ENCODE results near the gene POLD3. TPM values are rescaled to one million over a fixed set of nuclear protein-coding genes. Genes with fewer than 3 reads are reported as not detected.
A peak's percentile ranks its signal among the peaks of the same experiment; 100 is the strongest.
"Not testable (repeated sequence)": the region's sequence is repeated elsewhere in the genome, so short reads cannot be mapped to it uniquely, and the experiment has no call there.

Gene POLD3
- polyA plus RNA-seq, 2 donors = 6.0 to 7.2 TPM

GRCh38 chr11:74642912-74643311, 50.5 kb downstream of the POLD3 start:
- Histone ChIP-seq H3K27me3 (ENCODE audit: control insufficient read depth in 1 of 2, insufficient read depth in 2 of 2, low read length in 2 of 2) (no peaks in the 10 kb centered on the region), H3K9me3 (ENCODE audit: control insufficient read depth in 2 of 2, insufficient read depth in 1 of 2, low read depth in 1 of 2, low read length in 1 of 2) (no peaks in the 10 kb centered on the region), H3K4me3 (ENCODE audit: low read depth in 1 of 2, low read length in 2 of 2) (no peak overlapping the region), H3K36me3 (ENCODE audit: control insufficient read depth in 2 of 2, insufficient read depth in 2 of 2, low read length in 1 of 2) (peaks cover 0 to 7% of the 10 kb centered on the region in 2 donors), H3K27ac (ENCODE audit: low read depth in 2 of 2, low read length in 1 of 2) (no peak overlapping the region), H3K4me1 (ENCODE audit: control insufficient read depth in 2 of 2, insufficient read depth in 2 of 2, low read length in 1 of 2) (no peaks in the 10 kb centered on the region)
- WGBS, 2 donors = 95 to 96% methylated on average over 5 of the region's 5 CpGs

GRCh38 chr11:74644081-74644480, 51.7 kb downstream of the POLD3 start:
- H3K9me3 ChIP-seq (ENCODE audit: control insufficient read depth in 2 of 2, insufficient read depth in 1 of 2, low read depth in 1 of 2, low read length in 1 of 2) = no peaks in the 10 kb centered on the region
- no peaks in the 10 kb centered on the region for H3K27me3 ChIP-seq (ENCODE audit: control insufficient read depth in 1 of 2, insufficient read depth in 2 of 2, low read length in 2 of 2)
- H3K36me3 ChIP-seq (ENCODE audit: control insufficient read depth in 2 of 2, insufficient read depth in 2 of 2, low read length in 1 of 2) = peaks cover 0 to 5% of the 10 kb centered on the region in 2 donors
- H3K27ac ChIP-seq (ENCODE audit: low read depth in 2 of 2, low read length in 1 of 2) = peak overlapping the region; percentile 31 to 64
- H3K4me3 ChIP-seq (ENCODE audit: low read depth in 1 of 2, low read length in 2 of 2) = no peak overlapping the region
- 78 to 82% methylated on average over 4 of the region's 4 CpGs for WGBS, 2 donors
- no peaks in the 10 kb centered on the region for H3K4me1 ChIP-seq (ENCODE audit: control insufficient read depth in 2 of 2, insufficient read depth in 2 of 2, low read length in 1 of 2)

- WGBS, 2 donors = 83 to 92% methylated on average over 4 of the region's 4 CpGs
- Histone ChIP-seq H3K27me3 (ENCODE audit: control insufficient read depth in 1 of 2, insufficient read depth in 2 of 2, low read length in 2 of 2) (no peaks in the 10 kb centered on the region), H3K4me3 (ENCODE audit: low read depth in 1 of 2, low read length in 2 of 2) (no peak overlapping the region), H3K27ac (ENCODE audit: low read depth in 2 of 2, low read length in 1 of 2) (no peak overlapping the region), H3K36me3 (ENCODE audit: control insufficient read depth in 2 of 2, insufficient read depth in 2 of 2, low read length in 1 of 2) (peaks cover 0 to 5% of the 10 kb centered on the region in 2 donors), H3K4me1 (ENCODE audit: control insufficient read depth in 2 of 2, insufficient read depth in 2 of 2, low read length in 1 of 2) (peaks cover 0 to 2% of the 10 kb centered on the region in 2 donors), H3K9me3 (ENCODE audit: control insufficient read depth in 2 of 2, insufficient read depth in 1 of 2, low read depth in 1 of 2, low read length in 1 of 2) (no peaks in the 10 kb centered on the region)
These were observed 53.8 kb downstream of the POLD3 start for GRCh38 chr11:74646215-74646614.

GRCh38 chr11:74646954-74647353, 54.6 kb downstream of the POLD3 start:
- Histone ChIP-seq H3K27me3 (ENCODE audit: control insufficient read depth in 1 of 2, insufficient read depth in 2 of 2, low read length in 2 of 2) (no peaks in the 10 kb centered on the region), H3K36me3 (ENCODE audit: control insufficient read depth in 2 of 2, insufficient read depth in 2 of 2, low read length in 1 of 2) (peaks cover 0 to 3% of the 10 kb centered on the region in 2 donors), H3K27ac (ENCODE audit: low read depth in 2 of 2, low read length in 1 of 2) (no peak overlapping the region), H3K9me3 (ENCODE audit: control insufficient read depth in 2 of 2, insufficient read depth in 1 of 2, low read depth in 1 of 2, low read length in 1 of 2) (no peaks in the 10 kb centered on the region), H3K4me1 (ENCODE audit: control insufficient read depth in 2 of 2, insufficient read depth in 2 of 2, low read length in 1 of 2) (peaks cover 0 to 2% of the 10 kb centered on the region in 2 donors), H3K4me3 (ENCODE audit: low read depth in 1 of 2, low read length in 2 of 2) (no peak overlapping the region)
- 92% methylated on average over 7 of the region's 7 CpGs for WGBS, 2 donors

- H3K36me3 ChIP-seq (ENCODE audit: control insufficient read depth in 2 of 2, insufficient read depth in 2 of 2, low read length in 1 of 2) = peaks cover 0 to 3% of the 10 kb centered on the region in 2 donors
- no peaks in the 10 kb centered on the region for H3K27me3 ChIP-seq (ENCODE audit: control insufficient read depth in 1 of 2, insufficient read depth in 2 of 2, low read length in 2 of 2)
- no peaks in the 10 kb centered on the region for H3K9me3 ChIP-seq (ENCODE audit: control insufficient read depth in 2 of 2, insufficient read depth in 1 of 2, low read depth in 1 of 2, low read length in 1 of 2)
- peaks cover 0 to 2% of the 10 kb centered on the region in 2 donors for H3K4me1 ChIP-seq (ENCODE audit: control insufficient read depth in 2 of 2, insufficient read depth in 2 of 2, low read length in 1 of 2)
- H3K4me3 ChIP-seq (ENCODE audit: low read depth in 1 of 2, low read length in 2 of 2) = no peak overlapping the region
- no peak overlapping the region for H3K27ac ChIP-seq (ENCODE audit: low read depth in 2 of 2, low read length in 1 of 2)
These were observed 55.0 kb downstream of the POLD3 start for GRCh38 chr11:74647404-74647803.

GRCh38 chr11:74647831-74648230, 55.4 kb downstream of the POLD3 start:
- WGBS, 2 donors = 86 to 89% methylated on average over 3 of the region's 3 CpGs
- Histone ChIP-seq H3K36me3 (ENCODE audit: control insufficient read depth in 2 of 2, insufficient read depth in 2 of 2, low read length in 1 of 2) (peaks cover 0 to 3% of the 10 kb centered on the region in 2 donors), H3K9me3 (ENCODE audit: control insufficient read depth in 2 of 2, insufficient read depth in 1 of 2, low read depth in 1 of 2, low read length in 1 of 2) (no peaks in the 10 kb centered on the region), H3K27me3 (ENCODE audit: control insufficient read depth in 1 of 2, insufficient read depth in 2 of 2, low read length in 2 of 2) (no peaks in the 10 kb centered on the region), H3K4me1 (ENCODE audit: control insufficient read depth in 2 of 2, insufficient read depth in 2 of 2, low read length in 1 of 2) (peaks cover 0 to 2% of the 10 kb centered on the region in 2 donors), H3K27ac (ENCODE audit: low read depth in 2 of 2, low read length in 1 of 2) (no peak overlapping the region), H3K4me3 (ENCODE audit: low read depth in 1 of 2, low read length in 2 of 2) (no peak overlapping the region)

GRCh38 chr11:74648894-74649293, 56.5 kb downstream of the POLD3 start:
- Histone ChIP-seq H3K27ac (ENCODE audit: low read depth in 2 of 2, low read length in 1 of 2) (no peak overlapping the region), H3K9me3 (ENCODE audit: control insufficient read depth in 2 of 2, insufficient read depth in 1 of 2, low read depth in 1 of 2, low read length in 1 of 2) (no peaks in the 10 kb centered on the region), H3K4me3 (ENCODE audit: low read depth in 1 of 2, low read length in 2 of 2) (no peak overlapping the region), H3K27me3 (ENCODE audit: control insufficient read depth in 1 of 2, insufficient read depth in 2 of 2, low read length in 2 of 2) (no peaks in the 10 kb centered on the region), H3K4me1 (ENCODE audit: control insufficient read depth in 2 of 2, insufficient read depth in 2 of 2, low read length in 1 of 2) (peaks cover 0 to 2% of the 10 kb centered on the region in 2 donors), H3K36me3 (ENCODE audit: control insufficient read depth in 2 of 2, insufficient read depth in 2 of 2, low read length in 1 of 2) (peaks cover 0 to 3% of the 10 kb centered on the region in 2 donors)
- 85 to 87% methylated on average over 4 of the region's 4 CpGs for WGBS, 2 donors

GRCh38 chr11:74650498-74650897, 58.1 kb downstream of the POLD3 start:
- Histone ChIP-seq H3K9me3 (ENCODE audit: control insufficient read depth in 2 of 2, insufficient read depth in 1 of 2, low read depth in 1 of 2, low read length in 1 of 2) (no peaks in the 10 kb centered on the region), H3K4me3 (ENCODE audit: low read depth in 1 of 2, low read length in 2 of 2) (no peak overlapping the region), H3K36me3 (ENCODE audit: control insufficient read depth in 2 of 2, insufficient read depth in 2 of 2, low read length in 1 of 2) (no peaks in the 10 kb centered on the region), H3K4me1 (ENCODE audit: control insufficient read depth in 2 of 2, insufficient read depth in 2 of 2, low read length in 1 of 2) (peaks cover 0 to 2% of the 10 kb centered on the region in 2 donors), H3K27ac (ENCODE audit: low read depth in 2 of 2, low read length in 1 of 2) (no peak overlapping the region), H3K27me3 (ENCODE audit: control insufficient read depth in 1 of 2, insufficient read depth in 2 of 2, low read length in 2 of 2) (no peaks in the 10 kb centered on the region)
- WGBS, 2 donors = 77 to 82% methylated on average over 2 of the region's 2 CpGs

GRCh38 chr11:74654976-74655375, 62.6 kb downstream of the POLD3 start:
- Histone ChIP-seq H3K9me3 (ENCODE audit: control insufficient read depth in 2 of 2, insufficient read depth in 1 of 2, low read depth in 1 of 2, low read length in 1 of 2) (no peaks in the 10 kb centered on the region), H3K27ac (ENCODE audit: low read depth in 2 of 2, low read length in 1 of 2) (no peak overlapping the region), H3K27me3 (ENCODE audit: control insufficient read depth in 1 of 2, insufficient read depth in 2 of 2, low read length in 2 of 2) (no peaks in the 10 kb centered on the region), H3K4me3 (ENCODE audit: low read depth in 1 of 2, low read length in 2 of 2) (no peak overlapping the region), H3K36me3 (ENCODE audit: control insufficient read depth in 2 of 2, insufficient read depth in 2 of 2, low read length in 1 of 2) (no peaks in the 10 kb centered on the region), H3K4me1 (ENCODE audit: control insufficient read depth in 2 of 2, insufficient read depth in 2 of 2, low read length in 1 of 2) (peaks cover 0 to 2% of the 10 kb centered on the region in 2 donors)
- WGBS, 2 donors = 98 to 100% methylated on average over 5 of the region's 5 CpGs

- H3K27me3 ChIP-seq (ENCODE audit: control insufficient read depth in 1 of 2, insufficient read depth in 2 of 2, low read length in 2 of 2); H3K36me3 ChIP-seq (ENCODE audit: control insufficient read depth in 2 of 2, insufficient read depth in 2 of 2, low read length in 1 of 2); H3K4me3 ChIP-seq (ENCODE audit: low read depth in 1 of 2, low read length in 2 of 2); H3K9me3 ChIP-seq (ENCODE audit: control insufficient read depth in 2 of 2, insufficient read depth in 1 of 2, low read depth in 1 of 2, low read length in 1 of 2); H3K4me1 ChIP-seq (ENCODE audit: control insufficient read depth in 2 of 2, insufficient read depth in 2 of 2, low read length in 1 of 2); H3K27ac ChIP-seq (ENCODE audit: low read depth in 2 of 2, low read length in 1 of 2): not testable (repeated sequence)
- 80 to 84% methylated on average over 4 of the region's 4 CpGs for WGBS, 2 donors
These were observed 66.7 kb downstream of the POLD3 start for GRCh38 chr11:74659124-74659523.

Measured in esophagus (tissue), 2 donors.